Uterus (tissue), 4 donors: ENCODE measurements around the gene ERH. TPM values are rescaled to one million over a fixed set of nuclear protein-coding genes. Genes with fewer than 3 reads are reported as not detected.

Experiments
- DNase-seq, 2 donors: peaks; one replicate each; pipeline ENCODE4 v3.0.0-alpha.2; 2019 to 2020
- H3K27ac ChIP-seq, 2 donors: fragments of 200-600 bp; sonication (generic); 1 replicate in 1 of 2; 2 replicates in 1 of 2; pipeline ENCODE4 v1.5.1; 2016 to 2018
- H3K27me3 ChIP-seq, 2 donors: fragments of 200-600 bp; sonication (generic); one replicate each; pipeline ENCODE4 v1.5.1; 2018 to 2019; ENCODE audit warnings: control low read depth in 1 of 2
- H3K36me3 ChIP-seq, 2 donors: fragments of 200-600 bp; sonication (generic); one replicate each; pipeline ENCODE4 v1.5.1; 2019; ENCODE audit warnings: control low read depth in 1 of 2
- H3K4me1 ChIP-seq, 2 donors: fragments of 200-600 bp; sonication (generic); one replicate each; pipeline ENCODE4 v1.5.1; 2018 to 2019; ENCODE audit warnings: control low read depth in 1 of 2
- H3K4me3 ChIP-seq, 2 donors: fragments of 200-600 bp; sonication (generic); 1 replicate in 1 of 2; 2 replicates in 1 of 2; pipeline ENCODE4 v1.5.1; 2018 to 2019; ENCODE audit warnings: mild to moderate bottlenecking in 1 of 2
- H3K9me3 ChIP-seq, 2 donors: fragments of 200-600 bp; sonication (generic); one replicate each; pipeline ENCODE4 v1.5.1; 2019; ENCODE audit warnings: control low read depth in 1 of 2
- POLR2A ChIP-seq, 2 donors: fragments of 450-650 bp; IDR thresholded peaks; one replicate each; pipeline ENCODE4 v1.6.1; 2016; ENCODE audit warnings: antibody characterized with exemption in 2 of 2, mild to moderate bottlenecking in 1 of 2, moderate library complexity in 1 of 2
- intact Hi-C: fragments of 100-400 bp; cut with DNase I; formaldehyde crosslinking; loops from one replicate; pipeline ENCODE4 v1.15.1; 2023; ENCODE audit warnings: low total_unique reads
- total RNA-seq, 4 donors: library from RNA; depleted of rRNA in 3 of 4; stranded (reverse); fragments of >200 nt in 3 of 4; gene quantifications; one replicate each; pipeline versions ENCODE4 v1.1.0 to v1.2.4, GENCODE V29; 2014 to 2023
- TF ChIP-seq, protein P1 (sequence below), 4 experiments: fragments of 200-600 bp in 2 of 4; fragments of 450-650 bp in 2 of 4; sonication (generic) in 2 of 4; IDR thresholded peaks; one replicate each; pipeline ENCODE4 v1.5.1; 2016 to 2019; ENCODE audit warnings: antibody characterized with exemption in 4 of 4, mild to moderate bottlenecking in 2 of 4, moderate library complexity in 1 of 4
- donor health status: DM: yes; HTN: yes; CAD: no.

ERH gene
- total RNA-seq, 4 donors from 2014 or later: 8.7 to 226 (median 149) TPM

DNA sequence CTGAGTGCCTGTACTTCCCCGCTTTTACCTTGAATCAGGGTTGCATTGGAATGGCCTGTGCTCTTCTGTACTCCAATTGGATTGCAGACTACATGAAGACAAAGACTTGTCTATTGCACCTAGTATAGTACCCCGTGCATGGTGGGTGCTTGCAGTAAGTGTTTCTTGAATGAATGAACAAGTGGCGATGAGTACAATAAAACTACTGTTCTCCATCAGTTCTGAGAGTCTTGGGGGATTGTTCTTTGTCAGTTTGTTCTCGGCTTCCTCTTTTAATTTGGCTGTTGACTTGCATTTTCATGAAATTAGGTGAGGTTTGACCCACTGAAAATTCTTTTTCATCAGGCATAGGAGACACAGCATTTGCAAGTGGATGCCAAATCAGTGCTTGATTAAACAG is 34.1 kb downstream of the ERH start:
- no peak overlapping the region for H3K27ac ChIP-seq
- DNase-seq: no peak
- no peaks in the 10 kb centered on the region for H3K9me3 ChIP-seq
- H3K4me1 ChIP-seq: no peaks in the 10 kb centered on the region
- no peaks in the 10 kb centered on the region for H3K27me3 ChIP-seq
- no peaks in the 10 kb centered on the region for H3K36me3 ChIP-seq
- intact Hi-C loops: no loop called here
- no peak for TF ChIP-seq POLR2A (IDR thresholded peaks at IDR 0.05)
- TF ChIP-seq, protein P1, sequence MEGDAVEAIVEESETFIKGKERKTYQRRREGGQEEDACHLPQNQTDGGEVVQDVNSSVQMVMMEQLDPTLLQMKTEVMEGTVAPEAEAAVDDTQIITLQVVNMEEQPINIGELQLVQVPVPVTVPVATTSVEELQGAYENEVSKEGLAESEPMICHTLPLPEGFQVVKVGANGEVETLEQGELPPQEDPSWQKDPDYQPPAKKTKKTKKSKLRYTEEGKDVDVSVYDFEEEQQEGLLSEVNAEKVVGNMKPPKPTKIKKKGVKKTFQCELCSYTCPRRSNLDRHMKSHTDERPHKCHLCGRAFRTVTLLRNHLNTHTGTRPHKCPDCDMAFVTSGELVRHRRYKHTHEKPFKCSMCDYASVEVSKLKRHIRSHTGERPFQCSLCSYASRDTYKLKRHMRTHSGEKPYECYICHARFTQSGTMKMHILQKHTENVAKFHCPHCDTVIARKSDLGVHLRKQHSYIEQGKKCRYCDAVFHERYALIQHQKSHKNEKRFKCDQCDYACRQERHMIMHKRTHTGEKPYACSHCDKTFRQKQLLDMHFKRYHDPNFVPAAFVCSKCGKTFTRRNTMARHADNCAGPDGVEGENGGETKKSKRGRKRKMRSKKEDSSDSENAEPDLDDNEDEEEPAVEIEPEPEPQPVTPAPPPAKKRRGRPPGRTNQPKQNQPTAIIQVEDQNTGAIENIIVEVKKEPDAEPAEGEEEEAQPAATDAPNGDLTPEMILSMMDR (IDR thresholded peaks at IDR 0.05): no peak
- no peak overlapping the region for H3K4me3 ChIP-seq

DNA sequence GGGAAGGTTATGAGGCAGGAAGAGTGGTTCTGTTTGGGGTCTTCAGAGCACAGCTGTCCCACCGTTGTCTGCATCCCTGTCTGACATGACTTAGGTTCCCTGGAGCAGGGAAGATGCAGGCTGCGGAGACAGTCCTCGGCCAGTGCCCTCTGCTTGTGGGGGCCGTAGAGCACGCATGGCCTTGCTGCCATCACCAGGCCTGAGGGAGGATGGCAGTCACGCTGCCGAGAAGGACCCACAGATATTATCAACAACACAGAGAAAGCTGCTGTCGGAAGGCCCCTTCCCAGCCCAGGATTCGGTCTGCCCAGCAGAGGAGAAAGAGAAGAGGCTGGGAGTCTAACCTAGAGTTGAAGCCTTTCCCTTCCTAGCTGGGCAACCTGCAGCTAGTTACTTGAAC is 35.0 kb downstream of the ERH start:
- H3K4me1 ChIP-seq: no peaks in the 10 kb centered on the region
- no peak overlapping the region for H3K27ac ChIP-seq
- H3K4me3 ChIP-seq: no peak overlapping the region
- intact Hi-C loops: no loop called here
- no peaks in the 10 kb centered on the region for H3K9me3 ChIP-seq
- no peaks in the 10 kb centered on the region for H3K27me3 ChIP-seq
- TF ChIP-seq, protein P1 (IDR thresholded peaks at IDR 0.05): peak; percentile 23 to 50 (median 40)
- TF ChIP-seq POLR2A (IDR thresholded peaks at IDR 0.05): no peak
- DNase-seq: no peak
- H3K36me3 ChIP-seq: no peaks in the 10 kb centered on the region

DNA sequence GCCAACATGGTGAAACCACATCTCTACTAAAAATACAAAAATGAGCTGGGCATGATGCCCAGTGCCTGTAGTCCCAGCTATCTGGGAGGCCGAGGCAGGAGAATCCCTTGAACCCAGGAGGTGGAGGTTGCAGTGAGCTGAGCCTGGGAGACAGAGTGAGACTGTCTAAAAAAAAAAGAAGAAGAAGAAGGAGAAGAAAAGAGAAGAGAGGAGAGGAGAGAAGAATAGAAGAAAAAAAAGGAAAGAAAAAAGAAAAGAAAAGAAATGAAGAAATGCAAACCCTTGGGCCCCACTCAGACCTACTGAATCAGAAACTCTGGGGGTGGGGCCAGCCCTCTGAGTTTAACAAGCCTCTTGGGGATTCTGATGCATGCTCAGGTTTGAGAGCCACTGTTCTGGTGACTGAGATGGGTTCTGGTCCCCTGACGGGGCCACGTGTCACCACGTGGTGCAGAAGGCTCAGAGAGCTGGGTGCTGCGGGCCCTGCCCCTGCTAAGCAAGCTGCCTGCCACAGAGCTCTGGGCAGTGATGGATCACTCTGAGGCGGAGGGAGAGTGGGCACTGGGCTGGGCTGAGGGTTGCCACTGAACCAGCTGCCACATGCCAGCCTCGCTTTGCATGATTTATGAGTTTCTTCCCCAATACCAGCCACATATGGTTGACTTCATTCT is 37.5 kb downstream of the ERH start:
- no peaks in the 10 kb centered on the region for H3K9me3 ChIP-seq
- no peaks in the 10 kb centered on the region for H3K27me3 ChIP-seq
- peaks cover 0 to 3% of the 10 kb centered on the region in 2 donors for H3K4me1 ChIP-seq
- TF ChIP-seq, protein P1 (IDR thresholded peaks at IDR 0.05): no peak
- TF ChIP-seq POLR2A (IDR thresholded peaks at IDR 0.05): no peak
- no peak overlapping the region for H3K4me3 ChIP-seq
- no peaks in the 10 kb centered on the region for H3K36me3 ChIP-seq
- H3K27ac ChIP-seq: no peak overlapping the region
- intact Hi-C loops: no loop called here
- DNase-seq: no peak

DNA sequence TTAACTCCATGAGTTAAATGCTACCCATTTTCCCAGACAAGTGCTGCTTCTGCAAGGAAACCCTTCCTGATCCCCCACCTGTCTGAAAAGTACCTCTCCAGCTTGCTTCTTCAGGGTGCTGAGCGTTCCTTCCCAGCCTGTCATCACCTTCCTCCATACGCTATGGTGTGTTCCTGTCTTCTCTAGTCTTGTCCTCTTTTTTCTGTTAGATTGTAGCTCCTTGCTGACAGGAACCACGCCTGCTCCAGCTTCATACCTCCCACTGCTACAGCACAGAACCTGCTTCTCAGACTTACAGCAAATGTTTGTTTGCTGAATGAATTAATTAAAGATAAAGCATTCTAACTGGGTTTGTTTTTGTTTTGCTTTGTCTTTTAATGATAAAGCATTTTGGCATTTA is 39.1 kb downstream of the ERH start:
- Histone ChIP-seq H3K4me1 (peaks cover 0 to 4% of the 10 kb centered on the region in 2 donors), H3K9me3 (no peaks in the 10 kb centered on the region), H3K27me3 (no peaks in the 10 kb centered on the region), H3K36me3 (no peaks in the 10 kb centered on the region), H3K27ac (no peak overlapping the region), H3K4me3 (no peak overlapping the region)
- TF ChIP-seq, protein P1 (IDR thresholded peaks at IDR 0.05): no peak
- no peak for TF ChIP-seq POLR2A (IDR thresholded peaks at IDR 0.05)
- intact Hi-C loops: no loop called here
- no peak for DNase-seq

DNA sequence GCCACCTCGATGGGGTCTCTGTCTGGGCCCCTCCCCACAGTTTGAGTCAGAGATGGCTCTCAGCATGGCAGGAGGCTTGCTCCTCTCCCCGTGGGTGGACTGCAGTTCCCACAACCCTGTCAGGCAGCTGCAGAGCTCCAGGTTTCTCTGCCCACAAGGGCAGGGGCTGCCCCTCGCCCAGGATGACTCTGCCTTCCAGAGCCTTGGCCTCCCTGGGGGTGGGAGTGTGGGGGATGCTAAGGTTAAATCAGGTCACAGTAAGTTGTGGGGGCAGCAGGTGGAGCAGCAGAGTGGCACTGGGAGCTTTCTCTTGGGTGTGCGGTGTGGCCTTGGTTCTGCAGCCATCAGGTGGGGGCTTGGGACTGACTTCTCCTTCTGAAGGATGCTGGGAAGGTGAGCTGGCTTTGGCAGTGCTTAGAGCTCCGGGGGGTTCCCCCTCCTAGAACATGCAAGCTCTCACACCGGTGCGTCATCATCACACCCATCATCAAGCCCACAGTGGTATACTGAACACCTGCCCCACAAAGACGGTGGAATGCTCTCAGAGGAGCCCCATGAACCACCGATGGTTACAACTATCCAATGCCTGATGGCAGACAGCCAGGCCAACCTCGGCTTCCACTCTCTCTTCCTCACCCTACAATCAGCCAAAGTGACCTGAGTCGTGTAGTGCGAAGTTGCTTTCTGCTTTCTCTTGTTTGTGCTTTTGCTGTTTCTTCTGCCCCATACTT is 39.7 kb downstream of the ERH start:
- intact Hi-C loops: no loop called here
- Histone ChIP-seq H3K4me3 (no peak overlapping the region), H3K36me3 (no peaks in the 10 kb centered on the region), H3K4me1 (peaks cover 0 to 4% of the 10 kb centered on the region in 2 donors), H3K27ac (no peak overlapping the region), H3K9me3 (no peaks in the 10 kb centered on the region), H3K27me3 (no peaks in the 10 kb centered on the region)
- no peak for TF ChIP-seq POLR2A (IDR thresholded peaks at IDR 0.05)
- TF ChIP-seq, protein P1 (IDR thresholded peaks at IDR 0.05): no peak
- no peak for DNase-seq
